HL-60 (cell line): ENCODE measurements around the gene LRMDA.

Experiments used
- DNase-seq, 2 experiments: peaks; one replicate each; pipeline ENCODE4 v3.0.0-alpha.2; 2010 to 2020; ENCODE audit warnings: low read depth in 1 of 2, low spot score in 1 of 2
- H3K27ac ChIP-seq: fragments of 250-450 bp; sonication (Bioruptor Pico); replicated peaks from 2 replicates; pipeline ENCODE4 v1.5.1; 2020; ENCODE audit warnings: mild to moderate bottlenecking, moderate library complexity
- H3K27me3 ChIP-seq: fragments of 250-450 bp; sonication (Bioruptor Pico); 2 replicates; pipeline ENCODE4 v1.5.1; 2021; ENCODE audit warnings: mild to moderate bottlenecking, moderate library complexity; ENCODE audit not compliant: insufficient read depth, poor library complexity, severe bottlenecking
- H3K4me3 ChIP-seq: replicated peaks from 2 replicates; pipeline ENCODE4 v1.5.1; 2011; ENCODE audit warnings: mild to moderate bottlenecking, control low read depth, low read length; ENCODE audit not compliant: insufficient read depth
- CTCF ChIP-seq: IDR thresholded peaks from one replicate; pipeline ENCODE4 v1.5.1; 2011; ENCODE audit warnings: low read length, control low read depth, inconsistent platforms; ENCODE audit not compliant: insufficient read depth
- GABPA ChIP-seq: IDR thresholded peaks from 2 replicates; pipeline ENCODE4 v1.6.1; 2012; ENCODE audit warnings: low read depth
- POLR2AphosphoS5 ChIP-seq: IDR thresholded peaks from 2 replicates; pipeline ENCODE4 v1.6.1; 2012; ENCODE audit warnings: low read depth
- REST ChIP-seq: IDR thresholded peaks from 2 replicates; pipeline ENCODE4 v1.6.1; 2012; ENCODE audit warnings: low read depth; ENCODE audit not compliant: insufficient replicate concordance
- SPI1 ChIP-seq: IDR thresholded peaks from 2 replicates; pipeline ENCODE4 v1.6.1; 2012; ENCODE audit warnings: low read depth, mild to moderate bottlenecking, borderline replicate concordance

Gene LRMDA

GRCh38 chr10:75776738-75777504 lies 345.5 kb downstream of the LRMDA start:
- no peak overlapping the region for H3K4me3 ChIP-seq
- DNase-seq, result no peak
- TF ChIP-seq REST (no peak), POLR2AphosphoS5 (no peak), SPI1 (no peak), CTCF (no peak), GABPA (no peak)

GRCh38 chr10:75778665-75779064 lies 347.2 kb downstream of the LRMDA start:
- H3K27ac ChIP-seq, result no peak overlapping the region
- H3K4me3 ChIP-seq, result no peak overlapping the region
- TF ChIP-seq POLR2AphosphoS5, result no peak
- no peak for TF ChIP-seq GABPA
- TF ChIP-seq REST, result no peak
- TF ChIP-seq SPI1, result no peak
- TF ChIP-seq CTCF, result no peak
- no peak for DNase-seq
- H3K27me3 ChIP-seq, result no peaks in the 10 kb centered on the region

More at GRCh38 chr10:75776738-75777504, 345.5 kb downstream of the LRMDA start:
- H3K27ac ChIP-seq, result no peak overlapping the region
- no peaks in the 10 kb centered on the region for H3K27me3 ChIP-seq

- no peak for DNase-seq
- H3K27me3 ChIP-seq, result no peaks in the 10 kb centered on the region
- no peak overlapping the region for H3K4me3 ChIP-seq
- H3K27ac ChIP-seq, result no peak overlapping the region
- TF ChIP-seq CTCF (no peak), POLR2AphosphoS5 (no peak)
Observed at GRCh38 chr10:75779276-75779675, 347.9 kb downstream of the LRMDA start.
